AG10803 (cell line): Measurements from ENCODE around the gene ALOX5AP.

ENCODE experiments used
- DNase-seq: peaks from one replicate; pipeline ENCODE4 v3.0.0; 2010; ENCODE audit warnings: low read depth
- H3K4me3 ChIP-seq: 2 replicates; pipeline ENCODE4 v1.5.1; 2011; ENCODE audit warnings: mild to moderate bottlenecking, low read length, control low read depth
- TF ChIP-seq, protein P1 (sequence below): conservative IDR thresholded peaks from 2 replicates; pipeline ENCODE4 v1.5.1; 2011; ENCODE audit warnings: mild to moderate bottlenecking, low read length, control low read depth, inconsistent platforms

Gene ALOX5AP

GRCh38 chr13:30779016-30779415, 43.7 kb downstream of the ALOX5AP start:
- H3K4me3 ChIP-seq, result no peak overlapping the region
- DNase-seq, result no peak
- TF ChIP-seq, protein P1, sequence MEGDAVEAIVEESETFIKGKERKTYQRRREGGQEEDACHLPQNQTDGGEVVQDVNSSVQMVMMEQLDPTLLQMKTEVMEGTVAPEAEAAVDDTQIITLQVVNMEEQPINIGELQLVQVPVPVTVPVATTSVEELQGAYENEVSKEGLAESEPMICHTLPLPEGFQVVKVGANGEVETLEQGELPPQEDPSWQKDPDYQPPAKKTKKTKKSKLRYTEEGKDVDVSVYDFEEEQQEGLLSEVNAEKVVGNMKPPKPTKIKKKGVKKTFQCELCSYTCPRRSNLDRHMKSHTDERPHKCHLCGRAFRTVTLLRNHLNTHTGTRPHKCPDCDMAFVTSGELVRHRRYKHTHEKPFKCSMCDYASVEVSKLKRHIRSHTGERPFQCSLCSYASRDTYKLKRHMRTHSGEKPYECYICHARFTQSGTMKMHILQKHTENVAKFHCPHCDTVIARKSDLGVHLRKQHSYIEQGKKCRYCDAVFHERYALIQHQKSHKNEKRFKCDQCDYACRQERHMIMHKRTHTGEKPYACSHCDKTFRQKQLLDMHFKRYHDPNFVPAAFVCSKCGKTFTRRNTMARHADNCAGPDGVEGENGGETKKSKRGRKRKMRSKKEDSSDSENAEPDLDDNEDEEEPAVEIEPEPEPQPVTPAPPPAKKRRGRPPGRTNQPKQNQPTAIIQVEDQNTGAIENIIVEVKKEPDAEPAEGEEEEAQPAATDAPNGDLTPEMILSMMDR, result no peak

DNA sequence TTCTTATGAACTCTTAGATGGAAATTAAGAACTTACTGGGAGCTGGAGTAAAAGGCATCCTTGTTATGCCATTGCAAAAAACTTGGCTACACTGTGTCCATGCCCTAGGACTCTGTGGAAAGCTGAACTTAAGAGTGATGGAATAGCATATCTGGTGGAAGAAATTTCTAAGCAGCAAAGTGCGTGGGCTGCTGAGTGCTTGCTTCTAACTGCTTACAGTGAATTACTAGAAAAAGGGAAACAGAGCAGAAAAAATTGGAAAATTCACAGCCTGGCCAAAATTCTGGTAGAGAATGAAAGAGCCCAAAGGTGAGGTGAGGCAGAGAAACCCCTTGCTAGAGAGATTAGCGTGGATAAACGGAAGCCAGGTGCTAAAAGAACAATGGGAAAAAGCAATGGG, 44.3 kb downstream of the ALOX5AP start:
- no peak for DNase-seq
- TF ChIP-seq, protein P1, result no peak

GRCh38 chr13:30780338-30780981, 45.1 kb downstream of the ALOX5AP start:
- no peak for DNase-seq
- no peak overlapping the region for H3K4me3 ChIP-seq
- TF ChIP-seq, protein P1, result no peak

More for the DNA sequence above, 44.3 kb downstream of the ALOX5AP start:
- no peak overlapping the region for H3K4me3 ChIP-seq

- TF ChIP-seq, protein P1, result no peak
- H3K4me3 ChIP-seq, result no peak overlapping the region
- no peak for DNase-seq
These were observed 50.0 kb downstream of the ALOX5AP start for GRCh38 chr13:30785191-30785850.

DNA sequence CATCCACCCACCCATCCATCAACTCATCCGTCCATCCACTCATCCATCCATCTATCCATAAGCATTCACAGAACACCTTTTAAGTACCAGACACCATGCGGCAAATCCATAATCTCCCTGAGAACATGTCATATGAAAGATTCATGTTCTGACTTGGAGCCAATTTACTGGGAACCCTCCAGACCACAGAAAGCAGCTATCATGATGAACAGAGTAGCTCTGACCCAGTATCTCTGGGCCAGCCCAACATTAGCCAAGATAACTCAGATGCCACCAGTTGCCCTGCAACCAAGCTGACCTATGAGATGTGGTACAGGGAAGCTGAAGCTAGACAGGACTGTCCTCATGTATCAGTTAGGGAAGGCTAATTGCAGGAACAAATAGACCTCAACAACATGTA, 51.3 kb downstream of the ALOX5AP start:
- DNase-seq, result no peak
- H3K4me3 ChIP-seq, result no peak overlapping the region
- TF ChIP-seq, protein P1, result no peak

GRCh38 chr13:30787738-30788525, 52.6 kb downstream of the ALOX5AP start:
- H3K4me3 ChIP-seq, result no peak overlapping the region
- DNase-seq, result no peak
- TF ChIP-seq, protein P1, result no peak
